ENCODE results near the gene TMEM106A. TPM values are rescaled to one million over a fixed set of nuclear protein-coding genes. Genes with fewer than 3 reads are reported as not detected.
"Not testable (repeated sequence)": the region's sequence is repeated elsewhere in the genome, so short reads cannot be mapped to it uniquely, and the experiment has no call there.

The TMEM106A gene
- total RNA-seq = 1 to 10 TPM; 8.6 to 9.6 TPM

GRCh38 chr17:43211480-43212402 lies at the start of gene TMEM106A:
TMEM106A (plus strand) TSS chr17:43211875; CDS start chr17:43213042, 1,167 bp downstream.
- POLR2A ChIA-PET = interaction anchor here (0.6 to 2.8 kb wide), 8 partner anchors 14 to 1518 kb away, joined by 3 to 29 read pairs (median 4); partner anchors contain the start of genes BRCA1 and NBR1

GRCh38 chr17:43165971-43166370 lies 45.7 kb upstream of the TMEM106A start:
- POLR2A ChIA-PET, CTCF ChIA-PET: not testable (repeated sequence)

More at GRCh38 chr17:43211480-43212402, at the start of gene TMEM106A:
- CTCF ChIA-PET = no interaction called here

GRCh38 chr17:43169561-43170139 lies 42.0 kb upstream of the TMEM106A start:
- CTCF ChIA-PET = interaction anchor here (1.1 to 1.8 kb wide), 2 partner anchors 172 to 200 kb away, joined by 3 to 5 read pairs; partner anchors contain the start of gene RPL27
- POLR2A ChIA-PET = interaction anchor here (0.6 to 1.5 kb wide), 5 partner anchors 42 to 172 kb away, joined by 3 to 11 read pairs (median 6); partner anchors contain the start of genes BRCA1, RPL27 and TMEM106A

- POLR2A ChIA-PET = interaction anchor here (0.6 to 1.5 kb wide), 4 partner anchors 41 to 172 kb away, joined by 3 to 8 read pairs (median 5); partner anchors contain the start of genes RPL27 and TMEM106A
- CTCF ChIA-PET = interaction anchor here (1.8 kb wide), 1 partner anchor 172 kb away, joined by 5 read pairs; the partner anchor contains the start of gene RPL27
Measured at GRCh38 chr17:43170140-43170765, 41.4 kb upstream of the TMEM106A start.

- POLR2A ChIA-PET = interaction anchor here (1.3 to 1.6 kb wide), 4 partner anchors 41 to 173 kb away, joined by 5 to 26 read pairs (median 6); partner anchors contain the start of genes BRCA1, RPL27 and TMEM106A
- CTCF ChIA-PET = no interaction called here
Measured at GRCh38 chr17:43170766-43171585, 40.7 kb upstream of the TMEM106A start, which contains the start of gene NBR1. NBR1 (plus strand) TSS chr17:43171214; CDS start chr17:43175800, 4,586 bp downstream.

GRCh38 chr17:43171586-43172487 lies 39.8 kb upstream of the TMEM106A start:
- ChIA-PET CTCF (interaction anchor here (0.7 kb wide), 1 partner anchor 50 kb away, joined by 3 read pairs; no protein-coding TSS in a partner anchor), POLR2A (interaction anchor here (0.5 to 1.6 kb wide), 6 partner anchors 40 to 174 kb away, joined by 3 to 26 read pairs (median 5); partner anchors contain the start of genes BRCA1, RPL27 and TMEM106A)

- ChIA-PET POLR2A (no interaction called here), CTCF (interaction anchor here (0.5 kb wide), 1 partner anchor 173 kb away, joined by 4 read pairs; no protein-coding TSS in a partner anchor)
Measured at GRCh38 chr17:43175213-43176118, 36.2 kb upstream of the TMEM106A start.

- POLR2A ChIA-PET = no interaction called here
- CTCF ChIA-PET = interaction anchor here (0.5 to 0.7 kb wide), 2 partner anchors 50 to 173 kb away, joined by 3 to 4 read pairs; no protein-coding TSS in a partner anchor
Measured at GRCh38 chr17:43176119-43176570, 35.5 kb upstream of the TMEM106A start.

- ChIA-PET POLR2A (interaction anchor here (0.7 kb wide), 1 partner anchor 1828 kb away, joined by 3 read pairs; no protein-coding TSS in a partner anchor), CTCF (no interaction called here)
Measured at GRCh38 chr17:43183921-43184320, 27.8 kb upstream of the TMEM106A start.

- CTCF ChIA-PET, POLR2A ChIA-PET: not testable (repeated sequence)
Measured at GRCh38 chr17:43186656-43187055, 25.0 kb upstream of the TMEM106A start.

GRCh38 chr17:43193251-43193650 lies 18.4 kb upstream of the TMEM106A start:
- POLR2A ChIA-PET = no interaction called here
- CTCF ChIA-PET = no interaction called here

- ChIA-PET POLR2A (interaction anchor here (1.2 to 1.6 kb wide), 2 partner anchors 115 to 116 kb away, joined by 3 to 7 read pairs; no protein-coding TSS in a partner anchor), CTCF (interaction anchor here (0.6 to 1.3 kb wide), 3 partner anchors 116 to 470 kb away, joined by 3 to 4 read pairs (median 4); no protein-coding TSS in a partner anchor)
Measured at GRCh38 chr17:43199633-43200032, 12.0 kb upstream of the TMEM106A start.

GRCh38 chr17:43200127-43200526 lies 11.5 kb upstream of the TMEM106A start:
- ChIA-PET CTCF (interaction anchor here (0.6 to 1.3 kb wide), 2 partner anchors 115 to 167 kb away, joined by 4 read pairs; no protein-coding TSS in a partner anchor), POLR2A (interaction anchor here (1.2 to 1.6 kb wide), 2 partner anchors 115 to 116 kb away, joined by 3 to 7 read pairs; no protein-coding TSS in a partner anchor)

GRCh38 chr17:43203013-43203412 lies 8.7 kb upstream of the TMEM106A start:
- CTCF ChIA-PET, POLR2A ChIA-PET: not testable (repeated sequence)

- POLR2A ChIA-PET = interaction anchor here (2.8 kb wide), 1 partner anchor 105 kb away, joined by 29 read pairs; no protein-coding TSS in a partner anchor
- CTCF ChIA-PET = no interaction called here
Measured at GRCh38 chr17:43210576-43210975, 1.1 kb upstream of the TMEM106A start.

GRCh38 chr17:43211123-43211479 lies 574 bp upstream of the TMEM106A start:
- ChIA-PET POLR2A (interaction anchor here (0.6 to 2.8 kb wide), 4 partner anchors 13 to 1025 kb away, joined by 3 to 29 read pairs (median 4); no protein-coding TSS in a partner anchor), CTCF (no interaction called here)

Measured in activated CD8-positive, alpha-beta memory T cell treated with anti-CD3 and anti-CD28 coated beads for 36 hours (primary cell).